HG03342 (cell line): ENCODE measurements around the gene MX2.

Experiments used
- ATAC-seq: cut with Tn5 transposase; IDR thresholded peaks from one replicate; pipeline ENCODE4 v1.9.1; 2021; ENCODE audit warnings: mild to moderate bottlenecking, moderate library complexity; ENCODE audit not compliant: unreplicated experiment

Gene MX2

DNA sequence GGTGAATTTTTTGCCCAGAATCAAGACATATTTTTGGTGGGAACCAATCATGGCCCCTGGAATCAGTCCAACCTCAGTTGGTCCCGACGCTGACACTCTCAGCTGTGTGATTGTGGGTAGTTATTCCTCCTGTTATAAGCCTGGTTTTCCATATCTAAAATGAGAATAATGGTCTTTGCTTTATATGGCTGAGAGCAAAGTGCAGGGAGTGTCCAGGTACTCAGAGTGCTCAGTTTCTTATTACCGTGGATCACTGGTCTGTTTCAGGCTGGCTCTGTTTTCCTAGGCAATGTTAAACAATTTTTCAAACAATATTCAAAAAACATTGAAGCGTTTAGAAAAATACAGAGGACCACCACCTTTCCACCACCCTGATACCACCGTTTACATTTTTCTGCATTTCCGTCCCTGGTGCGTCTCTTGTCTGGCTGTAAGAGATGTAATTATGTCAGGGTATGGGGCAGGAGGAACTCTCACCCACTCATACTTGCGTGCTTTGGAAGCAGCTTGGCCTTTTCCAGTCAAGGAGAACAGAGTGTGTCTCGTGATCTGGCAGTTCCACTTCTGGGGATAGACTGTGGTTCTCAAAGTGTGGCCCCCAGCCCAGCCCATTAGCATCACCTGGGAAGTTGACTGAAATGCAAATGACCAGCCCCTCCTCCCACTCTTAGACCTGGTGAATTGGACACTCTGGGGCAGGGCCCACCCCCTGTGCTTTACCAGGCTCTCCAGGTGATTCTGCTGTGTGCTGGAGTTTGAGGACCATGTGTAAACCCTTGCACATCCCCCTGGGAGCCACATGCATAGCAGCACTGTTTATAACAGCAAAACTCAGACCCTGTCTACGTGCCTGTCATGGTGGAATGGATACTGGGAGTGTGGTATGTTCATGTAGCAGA is 71.0 kb downstream of the MX2 start:
- no peak for ATAC-seq

DNA sequence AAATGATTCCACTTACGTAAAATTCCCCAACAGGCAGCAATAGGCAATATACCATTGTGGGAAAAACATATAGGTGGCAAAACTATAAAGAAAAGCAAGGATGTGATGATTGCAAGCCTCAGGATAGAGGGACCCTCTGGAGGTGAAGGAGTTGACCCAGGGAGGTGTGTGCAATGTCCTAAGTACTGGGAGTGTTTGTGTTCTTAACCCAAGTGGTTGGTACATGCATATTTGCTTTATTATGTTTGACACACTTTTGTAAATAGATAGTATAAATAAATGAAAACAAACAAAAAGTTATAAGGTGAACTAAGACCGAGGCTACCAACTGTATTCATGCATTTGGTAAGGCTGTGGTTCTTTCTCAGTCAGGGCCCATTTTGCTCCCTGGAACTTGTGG is 71.7 kb downstream of the MX2 start:
- no peak for ATAC-seq

DNA sequence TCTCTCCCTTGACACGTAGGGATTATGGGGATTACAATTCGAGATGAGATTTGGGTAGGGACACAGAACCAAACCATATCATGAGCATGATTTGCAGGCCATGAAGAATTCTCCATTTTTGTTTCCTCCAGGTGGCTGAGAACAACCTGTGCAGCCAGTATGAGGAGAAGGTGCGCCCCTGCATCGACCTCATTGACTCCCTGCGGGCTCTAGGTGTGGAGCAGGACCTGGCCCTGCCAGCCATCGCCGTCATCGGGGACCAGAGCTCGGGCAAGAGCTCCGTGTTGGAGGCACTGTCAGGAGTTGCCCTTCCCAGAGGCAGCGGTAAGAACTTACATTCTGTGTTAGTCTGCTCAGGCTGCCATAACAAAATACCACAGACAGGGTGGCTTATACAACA is 73.9 kb downstream of the MX2 start:
- no peak for ATAC-seq

DNA sequence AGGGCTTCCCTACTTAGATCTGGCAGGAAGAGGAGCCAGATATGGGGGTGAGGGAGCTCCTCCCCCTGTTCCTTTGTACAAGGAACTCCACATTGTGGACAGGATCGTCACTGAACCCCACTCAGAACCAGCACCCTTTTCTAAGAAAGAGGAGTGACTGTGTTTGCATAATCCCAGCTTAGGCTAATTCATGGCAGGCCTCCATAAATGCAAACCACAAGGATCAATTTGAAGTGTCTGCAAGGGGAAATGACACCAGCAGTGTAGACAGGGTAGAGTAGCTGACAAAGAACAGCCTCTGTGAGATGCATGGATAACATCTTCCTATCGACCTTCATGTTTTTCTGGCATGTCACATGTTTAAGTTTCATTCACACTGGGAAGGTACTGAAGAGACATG is 75.9 kb downstream of the MX2 start:
- no peak for ATAC-seq

DNA sequence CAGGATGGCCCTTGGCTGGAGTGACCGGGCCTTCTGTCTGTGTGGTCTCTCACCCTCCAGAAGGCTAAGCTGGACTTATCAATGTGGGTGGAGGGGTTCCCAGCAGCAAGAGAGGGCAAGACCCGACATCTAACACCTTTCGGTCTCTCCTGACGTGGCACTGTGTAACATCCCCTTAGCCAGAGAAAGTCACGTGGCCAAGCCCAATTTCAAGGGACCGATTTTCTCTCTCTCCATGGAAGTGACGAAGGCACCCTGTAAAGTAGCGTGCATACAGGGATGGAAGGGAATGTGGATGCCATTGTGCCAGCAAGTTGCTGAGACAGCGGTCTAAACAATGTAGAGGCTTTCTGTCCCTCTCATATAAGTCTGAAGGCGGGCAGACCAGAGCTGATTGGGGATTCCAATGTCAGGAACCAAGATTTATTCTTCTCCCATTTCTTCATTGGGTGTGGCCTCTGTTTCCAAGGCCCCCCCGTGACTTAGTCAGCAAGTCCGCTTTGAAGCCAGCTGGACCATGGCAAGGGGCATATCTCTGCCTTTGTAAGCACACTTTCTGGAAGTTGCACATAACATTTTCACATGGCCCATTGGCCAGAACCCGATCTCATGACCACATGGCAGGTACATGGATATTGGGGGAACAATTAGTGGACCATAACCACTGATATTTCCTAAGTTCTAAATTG is 76.7 kb downstream of the MX2 start:
- ATAC-seq = no peak

DNA sequence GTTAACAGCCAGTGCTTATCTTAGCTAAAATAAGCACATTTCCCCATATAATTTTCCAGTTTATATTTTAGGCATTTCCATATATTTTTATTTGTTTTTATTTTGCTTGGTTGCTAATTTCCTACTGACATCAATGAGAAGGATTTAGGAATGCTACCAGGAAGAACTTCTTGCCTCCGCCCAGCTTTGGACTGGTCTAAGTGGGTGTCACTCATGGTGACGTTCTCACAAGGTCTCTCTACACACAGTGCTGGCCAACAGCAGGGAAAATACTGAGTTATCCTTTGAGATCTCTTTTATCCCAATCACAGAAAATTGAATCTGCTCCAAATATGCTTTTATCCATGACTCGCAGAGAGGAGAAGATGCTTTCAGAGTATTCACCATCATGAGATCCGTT is 77.4 kb downstream of the MX2 start:
- ATAC-seq = no peak

DNA sequence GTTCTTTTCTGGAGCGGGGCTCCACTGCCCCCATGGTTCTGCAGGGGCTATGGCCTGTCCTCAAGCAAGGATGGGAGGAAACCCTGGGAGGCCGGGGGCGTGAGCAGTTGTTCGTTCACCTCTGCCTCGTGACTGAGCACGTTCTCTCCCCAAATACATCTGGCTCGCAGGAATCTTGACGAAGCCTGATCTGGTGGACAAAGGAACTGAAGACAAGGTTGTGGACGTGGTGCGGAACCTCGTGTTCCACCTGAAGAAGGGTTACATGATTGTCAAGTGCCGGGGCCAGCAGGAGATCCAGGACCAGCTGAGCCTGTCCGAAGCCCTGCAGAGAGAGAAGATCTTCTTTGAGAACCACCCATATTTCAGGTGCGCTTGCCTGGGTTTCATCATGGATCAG is 79.7 kb downstream of the MX2 start:
- ATAC-seq = no peak

DNA sequence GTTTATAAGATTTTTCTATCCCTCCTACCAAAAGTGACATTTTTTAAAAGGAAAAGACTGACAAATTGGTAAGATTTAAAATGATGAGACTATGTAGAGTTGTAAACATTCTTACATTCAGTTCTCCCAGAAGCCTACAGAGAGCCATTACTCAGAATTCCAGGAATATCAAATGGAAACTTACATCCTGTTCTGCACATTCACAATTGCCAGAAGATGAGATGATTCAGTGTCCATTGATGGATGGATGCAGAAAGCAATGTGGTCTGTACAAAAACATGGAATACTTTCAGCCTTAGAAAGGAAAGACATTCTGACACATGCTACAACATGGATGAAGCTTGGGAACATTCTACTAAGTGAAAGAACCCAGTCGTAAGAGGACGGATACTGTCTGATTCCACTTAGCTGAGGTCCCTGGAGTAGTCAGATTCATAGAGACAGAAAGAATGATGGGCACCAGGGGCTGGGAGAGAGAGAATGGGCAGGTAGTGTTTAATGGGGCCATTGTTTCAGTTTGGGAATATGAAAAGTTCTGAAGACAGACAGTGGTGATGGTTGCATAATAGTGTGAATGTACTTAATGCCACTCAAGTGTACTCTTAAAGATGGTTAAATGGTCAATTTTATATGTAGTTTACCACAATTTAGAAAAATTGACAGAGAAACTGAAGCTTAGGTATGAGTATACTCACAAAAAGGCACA is 80.8 kb downstream of the MX2 start:
- ATAC-seq = no peak

DNA sequence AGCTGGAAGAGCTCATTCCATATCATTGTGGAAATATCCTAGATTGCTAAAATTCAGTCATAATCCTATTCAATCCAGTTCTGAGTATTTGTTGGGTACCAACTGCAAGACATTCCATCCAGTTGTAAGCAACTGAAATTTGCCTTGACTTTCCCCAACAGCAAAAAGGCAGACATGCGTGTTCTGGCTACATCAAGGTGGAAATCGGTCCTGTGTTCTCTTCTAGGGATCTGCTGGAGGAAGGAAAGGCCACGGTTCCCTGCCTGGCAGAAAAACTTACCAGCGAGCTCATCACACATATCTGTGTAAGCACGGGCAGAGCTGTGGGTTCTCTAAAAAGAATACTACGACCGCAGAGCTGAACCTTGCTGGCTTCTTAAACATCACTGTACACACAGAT is 81.7 kb downstream of the MX2 start:
- ATAC-seq = no peak

DNA sequence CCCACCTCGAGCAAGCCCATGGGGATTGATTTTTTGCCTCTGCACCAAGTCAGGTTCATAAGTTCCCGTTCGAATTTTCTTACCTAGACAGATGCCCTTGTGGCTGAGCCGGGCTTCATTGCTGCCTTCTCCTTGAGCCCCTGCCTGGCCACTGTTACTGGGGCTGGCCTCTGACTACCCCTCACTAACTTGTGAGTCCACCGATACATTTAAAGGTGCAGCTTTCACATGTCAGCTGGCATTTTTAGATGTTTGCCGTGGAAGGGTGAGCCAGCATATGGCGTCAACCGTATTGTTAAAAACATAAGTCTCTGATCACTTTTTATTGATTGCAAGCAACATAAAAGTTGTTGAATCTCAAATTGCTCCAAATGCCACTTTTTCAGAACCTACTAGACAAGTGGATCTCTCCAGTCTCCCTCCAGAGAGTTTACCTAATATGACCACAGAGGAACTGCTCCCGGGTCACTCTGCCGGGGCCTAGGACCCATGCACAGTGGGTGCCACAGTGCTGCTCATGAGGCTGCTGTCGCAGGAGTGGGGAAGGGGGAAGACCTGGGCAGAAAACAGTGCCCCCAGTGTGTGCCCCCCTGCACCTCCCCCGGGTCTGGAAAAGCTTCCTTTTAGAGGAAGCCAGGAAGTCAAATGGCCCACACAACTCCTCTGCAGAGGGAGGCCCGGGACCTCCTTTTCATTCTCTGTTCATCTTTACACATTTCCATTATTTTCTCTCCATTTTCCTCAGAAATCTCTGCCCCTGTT is 83.1 kb downstream of the MX2 start:
- ATAC-seq = no peak

DNA sequence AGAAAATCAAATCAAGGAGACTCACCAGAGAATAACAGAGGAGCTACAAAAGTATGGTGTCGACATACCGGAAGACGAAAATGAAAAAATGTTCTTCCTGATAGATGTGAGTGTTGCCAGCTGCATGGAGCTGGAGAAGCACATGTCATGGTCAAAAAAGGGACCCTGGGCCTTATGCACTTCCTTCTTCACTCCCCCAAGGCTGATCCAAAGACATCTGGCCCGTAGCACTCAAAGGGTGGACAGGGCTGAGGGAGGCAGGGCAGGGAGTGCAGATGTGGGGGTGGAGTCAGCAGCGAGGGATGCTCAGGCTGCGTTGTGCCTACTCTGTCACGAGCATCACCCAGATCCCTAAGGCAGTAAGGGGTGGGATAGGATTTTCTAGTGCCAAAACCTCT is 83.6 kb downstream of the MX2 start:
- no peak for ATAC-seq

DNA sequence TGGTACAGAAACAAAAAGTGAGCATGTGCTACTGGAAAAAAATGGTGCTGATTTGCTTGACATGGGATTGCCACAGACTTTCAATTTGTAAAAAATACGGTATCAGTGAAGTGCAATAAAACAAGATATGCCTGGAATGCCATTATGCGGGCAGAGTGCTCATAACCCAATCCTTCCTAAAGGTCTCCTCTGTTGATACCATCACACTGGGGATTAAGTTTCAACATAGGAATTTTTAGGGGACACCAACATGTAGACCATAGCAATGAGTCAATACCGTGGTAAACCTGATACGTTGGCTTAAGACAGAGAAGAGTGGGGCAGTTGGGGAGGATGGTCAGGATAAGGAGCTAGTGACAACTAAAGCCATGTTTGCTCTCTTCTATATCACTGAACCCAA is 84.8 kb downstream of the MX2 start:
- ATAC-seq = no peak

DNA sequence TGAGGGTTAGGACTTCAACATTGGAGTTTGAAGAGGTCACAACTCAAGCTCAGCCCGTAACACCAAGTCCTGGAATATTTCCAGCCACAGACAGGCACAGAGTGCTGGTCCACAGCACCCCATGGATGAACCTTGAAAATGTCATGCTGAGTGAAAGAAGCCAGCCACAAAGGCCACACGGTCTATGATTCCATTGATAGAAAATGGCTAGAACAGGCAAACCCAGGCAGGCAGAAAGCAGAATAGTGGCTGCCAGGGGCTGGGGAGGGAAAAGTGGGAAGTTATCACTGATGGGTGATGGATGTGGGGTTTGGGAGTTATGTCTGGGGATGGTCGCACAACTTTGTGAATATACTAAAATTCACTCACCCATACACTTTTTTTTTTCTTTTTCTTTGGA is 85.5 kb downstream of the MX2 start:
- no peak for ATAC-seq

DNA sequence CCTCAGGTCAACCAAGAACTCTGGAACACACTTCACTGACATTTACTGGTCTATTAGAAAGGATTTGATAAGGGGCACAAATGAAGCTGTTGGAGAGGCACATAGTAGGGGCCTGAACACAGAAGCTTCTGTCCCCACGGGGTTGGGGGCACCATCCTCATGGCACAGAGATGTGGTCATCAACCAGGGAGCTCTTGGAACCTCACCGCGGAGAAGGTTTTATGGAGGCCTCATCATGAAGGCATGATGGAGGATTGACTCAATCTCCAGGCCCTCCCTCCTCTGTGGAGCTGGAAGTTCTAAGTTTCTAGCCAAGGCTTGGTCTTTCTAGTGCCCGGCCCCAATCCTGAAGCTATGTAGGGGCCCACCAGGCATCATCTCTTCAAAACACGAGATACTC is 87.8 kb downstream of the MX2 start:
- ATAC-seq = no peak

DNA sequence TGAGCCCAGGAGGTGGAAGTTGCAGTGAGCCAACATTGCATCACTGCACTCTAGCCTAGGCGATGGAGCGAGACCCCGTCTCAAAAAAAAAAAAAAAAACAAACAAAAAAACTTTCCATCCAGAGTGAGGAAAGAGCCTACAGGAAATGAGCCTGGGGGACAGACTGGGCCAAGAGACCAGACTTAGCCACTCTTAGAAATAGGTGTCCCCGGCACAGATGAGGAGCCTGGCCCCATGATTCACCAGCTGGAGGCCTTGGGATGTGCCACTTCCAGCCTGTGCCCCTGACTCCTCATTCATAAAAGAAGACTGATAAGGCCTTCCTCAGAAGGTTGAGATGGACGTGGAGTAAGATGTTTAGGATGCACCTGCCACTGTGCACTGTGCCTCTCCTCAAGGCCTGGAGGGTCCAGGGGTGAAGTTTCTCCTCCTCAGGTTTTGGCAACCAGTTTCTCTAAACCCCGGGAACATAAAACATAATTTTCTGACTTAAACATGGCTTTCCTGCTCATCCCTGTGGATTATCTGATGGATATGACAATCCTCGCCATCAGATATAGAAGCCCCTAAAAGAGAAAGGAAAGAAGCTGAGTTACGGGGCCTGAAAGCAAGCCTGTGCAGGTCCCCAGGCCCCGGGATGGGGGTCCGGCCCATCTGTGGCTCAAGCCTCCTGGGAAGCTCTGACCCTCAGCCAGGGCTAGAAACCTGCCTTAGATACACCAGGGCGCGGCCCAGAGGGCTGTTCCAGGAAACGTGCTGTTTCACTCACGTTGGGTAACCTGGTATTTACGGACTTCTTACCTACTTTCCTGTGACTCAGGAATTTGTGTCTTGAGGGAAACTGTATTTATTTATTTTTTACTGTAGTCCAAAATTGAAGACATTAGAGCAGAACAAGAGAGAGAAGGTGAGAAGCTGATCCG is 90.2 kb downstream of the MX2 start:
- ATAC-seq = no peak

DNA sequence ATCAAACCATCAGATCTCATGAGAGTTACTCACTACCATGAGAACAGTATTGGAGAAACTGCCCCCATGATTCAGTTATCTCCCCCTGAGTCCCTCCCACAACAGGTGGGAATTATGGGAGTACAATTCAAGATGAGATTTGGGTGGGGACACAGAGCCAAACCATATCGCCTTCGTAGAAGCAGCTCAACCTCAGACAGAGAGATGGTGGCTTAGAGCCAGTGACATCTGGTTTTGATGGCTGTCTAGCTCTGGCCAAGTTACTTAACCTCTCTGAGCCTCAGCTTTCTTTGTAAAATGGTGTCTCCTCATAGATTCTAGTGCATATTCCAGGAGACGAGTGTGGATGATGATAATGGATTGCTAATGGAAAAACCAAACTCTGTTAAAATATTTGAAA is 91.4 kb downstream of the MX2 start:
- no peak for ATAC-seq

DNA sequence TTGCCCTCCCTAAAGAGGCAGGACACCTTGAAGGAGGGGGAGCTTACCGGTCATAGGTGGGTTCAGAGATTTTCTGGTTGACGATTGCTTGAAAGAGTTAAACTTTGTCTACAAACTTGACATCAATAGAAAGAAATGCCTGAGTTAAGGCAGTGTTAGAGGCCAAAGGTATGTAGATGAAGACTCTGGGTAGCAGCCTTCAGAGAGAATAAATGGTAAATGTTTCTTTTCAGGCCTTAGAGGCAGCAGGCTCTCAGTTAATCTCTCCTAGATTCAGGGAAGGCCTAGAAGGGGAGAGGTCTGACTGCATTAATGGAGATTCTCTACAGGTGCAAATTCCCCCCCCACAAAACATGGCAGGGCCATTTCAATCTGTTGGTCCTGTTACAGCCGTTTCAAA is 91.9 kb downstream of the MX2 start:
- ATAC-seq = no peak

DNA sequence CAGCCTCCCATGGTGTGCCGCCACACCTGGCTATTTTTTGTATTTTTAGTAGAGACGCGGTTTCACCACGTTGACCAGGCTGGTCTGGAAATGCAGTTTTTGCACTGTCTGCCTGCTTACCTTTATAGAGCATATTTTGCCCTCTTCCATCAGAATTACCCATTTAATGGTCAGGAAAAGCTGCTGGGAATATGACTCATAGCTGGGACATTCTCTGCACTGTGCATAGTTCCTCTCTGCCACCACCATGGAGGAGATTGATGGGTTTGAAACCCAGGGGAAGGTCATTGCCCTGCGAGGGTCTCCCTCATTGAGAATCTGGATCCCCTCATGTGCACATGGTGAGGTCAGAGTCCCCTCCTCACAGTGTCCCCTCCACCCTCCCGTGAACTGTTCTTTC is 96.3 kb downstream of the MX2 start:
- ATAC-seq = no peak

DNA sequence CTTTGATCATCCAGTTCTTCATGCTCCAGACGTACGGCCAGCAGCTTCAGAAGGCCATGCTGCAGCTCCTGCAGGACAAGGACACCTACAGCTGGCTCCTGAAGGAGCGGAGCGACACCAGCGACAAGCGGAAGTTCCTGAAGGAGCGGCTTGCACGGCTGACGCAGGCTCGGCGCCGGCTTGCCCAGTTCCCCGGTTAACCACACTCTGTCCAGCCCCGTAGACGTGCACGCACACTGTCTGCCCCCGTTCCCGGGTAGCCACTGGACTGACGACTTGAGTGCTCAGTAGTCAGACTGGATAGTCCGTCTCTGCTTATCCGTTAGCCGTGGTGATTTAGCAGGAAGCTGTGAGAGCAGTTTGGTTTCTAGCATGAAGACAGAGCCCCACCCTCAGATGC is 96.7 kb downstream of the MX2 start:
- ATAC-seq = no peak
